IMR-90 (cell line): ENCODE data around the gene GRK2. TPM values are rescaled to one million over a fixed set of nuclear protein-coding genes. Genes with fewer than 3 reads are reported as not detected.

Experiments used
- ATAC-seq: fragments of 200-7000 bp; cut with Tn5 transposase; 2 replicates; pipeline ENCODE4 v1.9.1; 2020; ENCODE audit warnings: low read depth, mild to moderate bottlenecking, moderate library complexity
- BruUV-seq: library from RNA; stranded (reverse); fragments of 400-500 nt; replicated peaks from 2 replicates; lab custom pipeline; 2021; lab: Mats Ljungman, UMichigan
- CTCF ChIA-PET: fragments of 300-600 bp; formaldehyde crosslinking; extraction: SDS; loops from one replicate; lab custom pipeline; 2021; ENCODE audit warnings: antibody characterized with exemption; lab: Yijun Ruan, JAX
- POLR2A ChIA-PET: fragments of 300-600 bp; sonication (Branson Sonifier 250); formaldehyde crosslinking; loops from one replicate; lab custom pipeline; 2022; ENCODE audit warnings: antibody characterized with exemption; ENCODE audit not compliant: unreplicated experiment; lab: Charles Lee
- DNase-seq: peaks from one replicate; pipeline ENCODE4 v3.0.0; 2013
- H2AFZ ChIP-seq: replicated peaks from 2 replicates; pipeline ENCODE3; 2013; ENCODE audit warnings: low read length, mild to moderate bottlenecking; ENCODE audit not compliant: poor library complexity
- H2AK5ac ChIP-seq: 2 replicates; pipeline ENCODE4 v1.6.1; 2013; ENCODE audit warnings: low read depth, low read length, inconsistent platforms
- H2AK9ac ChIP-seq: replicated peaks from 2 replicates; pipeline ENCODE3; 2013; ENCODE audit warnings: mild to moderate bottlenecking, low read depth, low read length, moderate library complexity; ENCODE audit not compliant: poor library complexity
- H2BK120ac ChIP-seq: 2 replicates; pipeline ENCODE4 v1.6.1; 2013; ENCODE audit warnings: low read depth, low read length, inconsistent platforms
- H2BK15ac ChIP-seq: 3 replicates; pipeline ENCODE4 v1.6.1; 2013; ENCODE audit warnings: low read depth, low read length, inconsistent platforms
- H2BK20ac ChIP-seq: 2 replicates; pipeline ENCODE4 v1.6.1; 2013; ENCODE audit warnings: low read depth, mild to moderate bottlenecking, inconsistent platforms, low read length, moderate library complexity
- H2BK5ac ChIP-seq: 2 replicates; pipeline ENCODE4 v1.6.1; 2013; ENCODE audit warnings: mild to moderate bottlenecking, low read depth, low read length, inconsistent platforms; ENCODE audit not compliant: poor library complexity, severe bottlenecking
- H3K14ac ChIP-seq: replicated peaks from 2 replicates; pipeline ENCODE4 v1.6.1; 2013; ENCODE audit warnings: low read depth, low read length, inconsistent platforms
- H3K18ac ChIP-seq: 2 replicates; pipeline ENCODE4 v1.6.1; 2013; ENCODE audit warnings: low read depth, low read length, control low read depth
- H3K23ac ChIP-seq: 2 replicates; pipeline ENCODE4 v1.6.1; 2013; ENCODE audit warnings: low read depth, low read length, inconsistent platforms
- H3K27ac ChIP-seq: 2 replicates; pipeline ENCODE4 v1.5.1; 2013; ENCODE audit warnings: mild to moderate bottlenecking, control low read depth, low read length; ENCODE audit not compliant: insufficient read depth
- H3K27me3 ChIP-seq: 2 replicates; pipeline ENCODE4 v1.6.1; 2013; ENCODE audit warnings: low read length; ENCODE audit not compliant: control insufficient read depth, insufficient read depth
- H3K36me3 ChIP-seq: 2 replicates; pipeline ENCODE4 v1.6.1; 2013; ENCODE audit warnings: low read length, mixed read lengths; ENCODE audit not compliant: control insufficient read depth, insufficient read depth
- H3K4ac ChIP-seq: 2 replicates; pipeline ENCODE4 v1.6.1; 2013; ENCODE audit warnings: low read depth, low read length, inconsistent platforms
- H3K4me1 ChIP-seq: 2 replicates; pipeline ENCODE4 v1.6.1; 2013; ENCODE audit warnings: low read length, mixed read lengths; ENCODE audit not compliant: control insufficient read depth, insufficient read depth
- H3K4me2 ChIP-seq: 2 replicates; pipeline ENCODE4 v1.6.1; 2013; ENCODE audit warnings: low read depth, mild to moderate bottlenecking, control low read depth, low read length, moderate library complexity
- H3K4me3 ChIP-seq: 2 replicates; pipeline ENCODE4 v1.5.1; 2013; ENCODE audit warnings: low read depth, mild to moderate bottlenecking, control low read depth, low read length, moderate library complexity; ENCODE audit not compliant: insufficient read depth
- H3K56ac ChIP-seq: 2 replicates; pipeline ENCODE4 v1.6.1; 2013; ENCODE audit warnings: low read length, inconsistent platforms; ENCODE audit not compliant: insufficient read depth; ENCODE audit errors: extremely low read depth
- H3K79me1 ChIP-seq, 2 experiments: 2 replicates each; pipeline ENCODE4 v1.6.1; 2013; ENCODE audit warnings: low read length in 2 of 2, inconsistent platforms in 1 of 2, low read depth in 1 of 2
- H3K9ac ChIP-seq: 2 replicates; pipeline ENCODE4 v1.6.1; 2013; ENCODE audit warnings: low read depth, low read length, control low read depth
- H3K9me1 ChIP-seq: 2 replicates; pipeline ENCODE4 v1.6.1; 2013; ENCODE audit warnings: low read length, inconsistent platforms; ENCODE audit not compliant: insufficient read depth
- H3K9me3 ChIP-seq: 2 replicates; pipeline ENCODE4 v1.6.1; 2013; ENCODE audit warnings: low read length; ENCODE audit not compliant: control insufficient read depth, insufficient read depth
- H4K20me1 ChIP-seq: 2 replicates; pipeline ENCODE4 v1.6.1; 2013; ENCODE audit warnings: low read length, inconsistent platforms; ENCODE audit not compliant: insufficient read depth
- H4K5ac ChIP-seq: 2 replicates; pipeline ENCODE4 v1.6.1; 2013; ENCODE audit warnings: mild to moderate bottlenecking, low read depth, low read length, control low read depth
- H4K8ac ChIP-seq, 2 experiments: 2 replicates each; pipeline ENCODE4 v1.6.1; 2013; ENCODE audit warnings: low read depth in 2 of 2, low read length in 2 of 2, control low read depth in 1 of 2, inconsistent platforms in 1 of 2
- H4K91ac ChIP-seq: 2 replicates; pipeline ENCODE4 v1.6.1; 2013; ENCODE audit warnings: low read depth, low read length, inconsistent platforms; ENCODE audit not compliant: insufficient read depth
- CEBPB ChIP-seq: IDR thresholded peaks from 2 replicates; pipeline ENCODE4 v1.6.1; 2012; ENCODE audit warnings: low read depth, low read length, improper control_type of control experiment
- RFX5 ChIP-seq: IDR thresholded peaks from 2 replicates; pipeline ENCODE4 v1.8.0; 2012; ENCODE audit warnings: low read depth, mild to moderate bottlenecking, low read length, moderate library complexity
- WGBS, 2 experiments: methylation state at CpG; one replicate each; pipeline versions ENCODE4 v1.1.5 to v1.1.7; 2013; ENCODE audit warnings: missing lambda C conversion rate in 2 of 2; ENCODE audit not compliant: insufficient read length in 1 of 2; ENCODE audit errors: extremely low coverage in 2 of 2; 5-methylcytosine and 5-hydroxymethylcytosine counted together
- dilution Hi-C: fragments of 300-500 bp; cut with HindIII; formaldehyde crosslinking; loops from one replicate; pipeline ENCODE4 v1.14.3; 2018; ENCODE audit warnings: low sequenced_read_pairs; ENCODE audit not compliant: unreplicated experiment
- in situ Hi-C: fragments of 300-500 bp; cut with MboI; formaldehyde crosslinking; loops from 3 replicates; pipeline ENCODE4 v1.14.3; 2019; ENCODE audit warnings: low sequenced_read_pairs, inconsistent platforms, mixed read lengths
- intact Hi-C: fragments of 100-400 bp; cut with micrococcal nuclease; formaldehyde crosslinking; loops from 2 replicates; pipeline ENCODE4 v1.10.0; 2022
- polyA plus RNA-seq, 3 experiments: library from polyadenylated mRNA; depleted of rRNA; stranded (reverse); fragments of >200 nt; gene quantifications; 2 replicates each; pipeline ENCODE4 v1.2.3, GENCODE V29; 2012; ENCODE audit warnings: low replicate concordance in 1 of 3
- total RNA-seq: library from RNA; depleted of rRNA; stranded (reverse); fragments of >200 nt; gene quantifications from 2 replicates; pipeline ENCODE4 v1.2.3, GENCODE V29; 2012

The GRK2 gene
- total and polyA plus RNA-seq, 2 of the 4 experiments (the other 2 are of a cell fraction): 26.7 to 41.8 TPM

DNA sequence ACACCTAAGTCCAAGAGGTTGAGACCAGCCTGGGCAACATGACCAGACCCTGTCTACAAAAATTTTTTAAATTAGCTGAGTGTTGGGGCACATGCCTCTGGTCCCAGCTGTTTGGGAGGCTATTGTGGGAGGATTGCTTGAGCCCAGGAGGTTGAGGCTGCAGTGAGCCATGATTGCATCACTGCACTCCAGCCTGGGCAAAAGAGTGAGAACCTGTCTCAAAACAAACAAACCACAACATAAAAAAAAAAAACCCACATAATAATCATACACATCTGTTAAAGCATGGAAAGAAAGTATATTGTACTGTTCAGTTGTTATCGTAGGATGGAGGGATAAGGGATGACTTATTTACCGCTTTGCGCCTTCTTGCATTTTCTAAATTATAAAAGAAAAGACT, 35.9 kb upstream of the GRK2 start:
- H3K79me1 ChIP-seq: peaks cover 13 to 22% of the 10 kb centered on the region in 2 experiments
- intact Hi-C loops: loop anchor here (10.0 kb wide), 1 partner anchor 46 kb away; no protein-coding TSS in a partner anchor
- DNase-seq (no peak), ATAC-seq (no peak)
- H3K56ac ChIP-seq: no peak overlapping the region
- H4K20me1 ChIP-seq: no peaks in the 10 kb centered on the region; the same call in 1 of the 2 replicates
- H2AK5ac ChIP-seq: no peak overlapping the region
- H2AK9ac ChIP-seq: no peak overlapping the region
- ChIA-PET CTCF (interaction anchor here (0.6 kb wide), 2 partner anchors 40 to 59 kb away, joined by 4 to 6 read pairs; no protein-coding TSS in a partner anchor), POLR2A (no interaction called here)
- H3K9me3 ChIP-seq: no peaks in the 10 kb centered on the region
- H3K4ac ChIP-seq: no peak overlapping the region
- no peak overlapping the region for H2AFZ ChIP-seq
- H3K4me2 ChIP-seq: no peak overlapping the region
- peaks cover 6% of the 10 kb centered on the region; the same call in 1 of the 2 replicates for H3K9me1 ChIP-seq
- no peak overlapping the region for H2BK5ac ChIP-seq
- no peak overlapping the region for H4K91ac ChIP-seq
- TF ChIP-seq RFX5 (no peak), CEBPB (peak; percentile 50; the same call in 1 of the 2 replicates)
- H2BK120ac ChIP-seq: no peak overlapping the region
- no peak overlapping the region for H3K23ac ChIP-seq
- H3K4me1 ChIP-seq: no peaks in the 10 kb centered on the region
- H2BK20ac ChIP-seq: no peak overlapping the region
- no peak overlapping the region for H3K14ac ChIP-seq
- no peak overlapping the region for H4K8ac ChIP-seq
- no peak overlapping the region for H3K27ac ChIP-seq
- H3K18ac ChIP-seq: no peak overlapping the region
- H3K9ac ChIP-seq: no peak overlapping the region
- H3K4me3 ChIP-seq: no peak overlapping the region
- BruUV-seq: no TSS peak
- H3K27me3 ChIP-seq: no peaks in the 10 kb centered on the region
- dilution Hi-C loops: no loop called here
- H3K36me3 ChIP-seq: peaks cover 38% of the 10 kb centered on the region
- no peak overlapping the region for H2BK15ac ChIP-seq
- H4K5ac ChIP-seq: no peak overlapping the region
- in situ Hi-C loops: no loop called here
- WGBS, 2 experiments: no CpG with 5 or more reads among the region's 3 CpGs
